HG03066 (cell line): Measurements from ENCODE around the gene HSD17B1.

Experiments
- ATAC-seq: cut with Tn5 transposase; IDR thresholded peaks from one replicate; pipeline ENCODE4 v1.9.1; 2021; ENCODE audit warnings: low read depth; ENCODE audit not compliant: unreplicated experiment

The HSD17B1 gene

GRCh38 chr17:42596386-42596785, 43.7 kb downstream of the HSD17B1 start:
- no peak for ATAC-seq

- ATAC-seq, result no peak
These were observed 46.2 kb downstream of the HSD17B1 start for GRCh38 chr17:42598905-42599304.

- no peak for ATAC-seq
These were observed 50.6 kb downstream of the HSD17B1 start for GRCh38 chr17:42603318-42603717.
